Panc1 (cell line): Measurements from ENCODE around the gene WDR70. TPM values are rescaled to one million over a fixed set of nuclear protein-coding genes. Genes with fewer than 3 reads are reported as not detected.

Experiments used
- ATAC-seq: fragments of 200-7000 bp; cut with Tn5 transposase; 2 replicates; pipeline ENCODE4 v1.9.1; 2020; ENCODE audit warnings: mild to moderate bottlenecking, moderate library complexity
- BruUV-seq: library from RNA; stranded (reverse); fragments of 400-500 nt; replicated peaks from 2 replicates; lab custom pipeline; 2021; lab: Mats Ljungman, UMichigan
- CTCF ChIA-PET: fragments of 300-600 bp; sonication (Branson Sonifier 250); formaldehyde crosslinking; loops from one replicate; lab custom pipeline; 2022; ENCODE audit warnings: antibody characterized with exemption; lab: Charles Lee
- POLR2A ChIA-PET: fragments of 300-600 bp; sonication (Branson Sonifier 250); formaldehyde crosslinking; loops from one replicate; lab custom pipeline; 2022; ENCODE audit warnings: antibody characterized with exemption; lab: Charles Lee
- DNase-seq: peaks from one replicate; pipeline ENCODE4 v3.0.0-alpha.2; 2010; ENCODE audit warnings: low read depth, low spot score
- H3K27ac ChIP-seq: 2 replicates; pipeline ENCODE4 v1.5.1; 2011; ENCODE audit warnings: mild to moderate bottlenecking, low read length, inconsistent platforms
- H3K27me3 ChIP-seq: fragments of 200-500 bp; sonication (Bioruptor generic); 2 replicates; pipeline ENCODE4 v1.6.0; 2014; ENCODE audit warnings: low read length, inconsistent platforms; ENCODE audit not compliant: control insufficient read depth, insufficient read depth
- H3K36me3 ChIP-seq: fragments of 200-500 bp; sonication (Bioruptor generic); 2 replicates; pipeline ENCODE4 v1.5.1; 2014; ENCODE audit warnings: inconsistent platforms, mild to moderate bottlenecking, low read length, moderate library complexity; ENCODE audit not compliant: control insufficient read depth, insufficient read depth
- H3K4me1 ChIP-seq: 2 replicates; pipeline ENCODE4 v1.5.1; 2011; ENCODE audit warnings: inconsistent platforms, mild to moderate bottlenecking, low read length, moderate library complexity; ENCODE audit not compliant: control insufficient read depth, insufficient read depth
- H3K4me3 ChIP-seq, 2 experiments: 2 replicates each; pipeline ENCODE4 v1.5.1; 2011 to 2012; ENCODE audit warnings: low read depth in 2 of 2, low read length in 2 of 2, mild to moderate bottlenecking in 2 of 2, inconsistent platforms in 1 of 2, moderate library complexity in 1 of 2
- H3K9me3 ChIP-seq: fragments of 200-500 bp; sonication (Bioruptor generic); 2 replicates; pipeline ENCODE4 v1.5.1; 2014; ENCODE audit warnings: low read depth, mild to moderate bottlenecking, inconsistent platforms, low read length, moderate library complexity; ENCODE audit not compliant: control insufficient read depth, insufficient read depth
- POLR2AphosphoS5 ChIP-seq: IDR thresholded peaks from 2 replicates; pipeline ENCODE4 v1.6.1; 2012; ENCODE audit warnings: mild to moderate bottlenecking, low read depth, low read length, moderate library complexity
- SIN3A ChIP-seq: IDR thresholded peaks from 2 replicates; pipeline ENCODE4 v1.6.1; 2012; ENCODE audit warnings: low read depth, mild to moderate bottlenecking, low read length, moderate library complexity, borderline replicate concordance; ENCODE audit not compliant: insufficient read depth
- TCF7L2 ChIP-seq: IDR thresholded peaks from 2 replicates; pipeline ENCODE4 v1.6.1; 2011; ENCODE audit warnings: mild to moderate bottlenecking, low read depth, low read length, inconsistent platforms
- in situ Hi-C: cut with HindIII; loops from 2 replicates; pipeline ENCODE4 v1.10.0; 2016; ENCODE audit warnings: low sequenced_read_pairs, low pct_unique_long_range_greater_than_20kb
- intact Hi-C: fragments of 100-400 bp; cut with micrococcal nuclease; formaldehyde crosslinking; loops from one replicate; pipeline ENCODE4 v1.10.0; 2022; ENCODE audit not compliant: unreplicated experiment
- total RNA-seq: library from RNA; stranded (reverse); gene quantifications from one replicate; pipeline ENCODE4 v1.2.1, GENCODE V29; 2021; ENCODE audit not compliant: unreplicated experiment
- TF ChIP-seq, protein P1 (sequence below), 2 experiments: IDR thresholded peaks; 2 replicates each; pipeline ENCODE4 v1.6.1; 2011 to 2012; ENCODE audit warnings: low read depth in 2 of 2, control low read depth in 1 of 2, low read length in 1 of 2, mild to moderate bottlenecking in 1 of 2, moderate library complexity in 1 of 2; ENCODE audit not compliant: insufficient read depth in 1 of 2
- TF ChIP-seq, protein P2 (sequence below): fragments of 450-650 bp; IDR thresholded peaks from 2 replicates; pipeline ENCODE4 v1.5.1; 2017; ENCODE audit warnings: mild to moderate bottlenecking

WDR70 gene
- total RNA-seq, 1 experiment from 2014 or later = 29.5 TPM

DNA sequence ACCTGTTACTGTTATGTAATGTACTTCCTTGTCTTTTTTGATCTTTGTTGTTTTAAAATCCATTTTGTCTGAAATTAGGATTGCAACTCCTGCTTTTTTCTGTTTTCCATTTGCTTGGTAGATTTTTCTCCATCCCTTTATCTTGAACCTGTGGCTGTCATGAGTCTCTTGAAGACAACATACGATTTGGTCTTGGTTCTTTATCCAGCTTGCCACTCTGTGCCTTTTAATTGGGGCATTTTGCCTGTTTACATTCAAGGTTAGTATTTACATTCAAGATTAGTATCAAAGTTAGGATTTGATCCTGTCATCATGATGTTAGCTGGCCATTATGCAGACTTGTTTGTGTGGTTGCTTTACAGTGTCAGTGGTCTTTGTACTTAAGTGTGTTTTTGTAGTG, 304.0 kb downstream of the WDR70 start:
- no peak overlapping the region for H3K4me3 ChIP-seq
- BruUV-seq = no TSS peak
- ATAC-seq (no peak), DNase-seq (no peak)
- in situ Hi-C loops = no loop called here
- no peaks in the 10 kb centered on the region for H3K27me3 ChIP-seq
- H3K36me3 ChIP-seq = no peaks in the 10 kb centered on the region
- POLR2A ChIA-PET = no interaction called here
- H3K27ac ChIP-seq = no peak overlapping the region
- H3K4me1 ChIP-seq = no peaks in the 10 kb centered on the region
- CTCF ChIA-PET = no interaction called here
- TF ChIP-seq SIN3A = no peak
- TF ChIP-seq, protein P1, sequence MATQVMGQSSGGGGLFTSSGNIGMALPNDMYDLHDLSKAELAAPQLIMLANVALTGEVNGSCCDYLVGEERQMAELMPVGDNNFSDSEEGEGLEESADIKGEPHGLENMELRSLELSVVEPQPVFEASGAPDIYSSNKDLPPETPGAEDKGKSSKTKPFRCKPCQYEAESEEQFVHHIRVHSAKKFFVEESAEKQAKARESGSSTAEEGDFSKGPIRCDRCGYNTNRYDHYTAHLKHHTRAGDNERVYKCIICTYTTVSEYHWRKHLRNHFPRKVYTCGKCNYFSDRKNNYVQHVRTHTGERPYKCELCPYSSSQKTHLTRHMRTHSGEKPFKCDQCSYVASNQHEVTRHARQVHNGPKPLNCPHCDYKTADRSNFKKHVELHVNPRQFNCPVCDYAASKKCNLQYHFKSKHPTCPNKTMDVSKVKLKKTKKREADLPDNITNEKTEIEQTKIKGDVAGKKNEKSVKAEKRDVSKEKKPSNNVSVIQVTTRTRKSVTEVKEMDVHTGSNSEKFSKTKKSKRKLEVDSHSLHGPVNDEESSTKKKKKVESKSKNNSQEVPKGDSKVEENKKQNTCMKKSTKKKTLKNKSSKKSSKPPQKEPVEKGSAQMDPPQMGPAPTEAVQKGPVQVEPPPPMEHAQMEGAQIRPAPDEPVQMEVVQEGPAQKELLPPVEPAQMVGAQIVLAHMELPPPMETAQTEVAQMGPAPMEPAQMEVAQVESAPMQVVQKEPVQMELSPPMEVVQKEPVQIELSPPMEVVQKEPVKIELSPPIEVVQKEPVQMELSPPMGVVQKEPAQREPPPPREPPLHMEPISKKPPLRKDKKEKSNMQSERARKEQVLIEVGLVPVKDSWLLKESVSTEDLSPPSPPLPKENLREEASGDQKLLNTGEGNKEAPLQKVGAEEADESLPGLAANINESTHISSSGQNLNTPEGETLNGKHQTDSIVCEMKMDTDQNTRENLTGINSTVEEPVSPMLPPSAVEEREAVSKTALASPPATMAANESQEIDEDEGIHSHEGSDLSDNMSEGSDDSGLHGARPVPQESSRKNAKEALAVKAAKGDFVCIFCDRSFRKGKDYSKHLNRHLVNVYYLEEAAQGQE (IDR thresholded peaks at IDR 0.05; ENCODE audit: insufficient read depth in 1 of 2, low read depth in 2 of 2, low read length in 1 of 2) = no peak
- TF ChIP-seq, protein P2, sequence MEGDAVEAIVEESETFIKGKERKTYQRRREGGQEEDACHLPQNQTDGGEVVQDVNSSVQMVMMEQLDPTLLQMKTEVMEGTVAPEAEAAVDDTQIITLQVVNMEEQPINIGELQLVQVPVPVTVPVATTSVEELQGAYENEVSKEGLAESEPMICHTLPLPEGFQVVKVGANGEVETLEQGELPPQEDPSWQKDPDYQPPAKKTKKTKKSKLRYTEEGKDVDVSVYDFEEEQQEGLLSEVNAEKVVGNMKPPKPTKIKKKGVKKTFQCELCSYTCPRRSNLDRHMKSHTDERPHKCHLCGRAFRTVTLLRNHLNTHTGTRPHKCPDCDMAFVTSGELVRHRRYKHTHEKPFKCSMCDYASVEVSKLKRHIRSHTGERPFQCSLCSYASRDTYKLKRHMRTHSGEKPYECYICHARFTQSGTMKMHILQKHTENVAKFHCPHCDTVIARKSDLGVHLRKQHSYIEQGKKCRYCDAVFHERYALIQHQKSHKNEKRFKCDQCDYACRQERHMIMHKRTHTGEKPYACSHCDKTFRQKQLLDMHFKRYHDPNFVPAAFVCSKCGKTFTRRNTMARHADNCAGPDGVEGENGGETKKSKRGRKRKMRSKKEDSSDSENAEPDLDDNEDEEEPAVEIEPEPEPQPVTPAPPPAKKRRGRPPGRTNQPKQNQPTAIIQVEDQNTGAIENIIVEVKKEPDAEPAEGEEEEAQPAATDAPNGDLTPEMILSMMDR = no peak
- no peak for TF ChIP-seq TCF7L2
- no peak for TF ChIP-seq POLR2AphosphoS5
- H3K9me3 ChIP-seq = no peaks in the 10 kb centered on the region
- intact Hi-C loops = no loop called here

DNA sequence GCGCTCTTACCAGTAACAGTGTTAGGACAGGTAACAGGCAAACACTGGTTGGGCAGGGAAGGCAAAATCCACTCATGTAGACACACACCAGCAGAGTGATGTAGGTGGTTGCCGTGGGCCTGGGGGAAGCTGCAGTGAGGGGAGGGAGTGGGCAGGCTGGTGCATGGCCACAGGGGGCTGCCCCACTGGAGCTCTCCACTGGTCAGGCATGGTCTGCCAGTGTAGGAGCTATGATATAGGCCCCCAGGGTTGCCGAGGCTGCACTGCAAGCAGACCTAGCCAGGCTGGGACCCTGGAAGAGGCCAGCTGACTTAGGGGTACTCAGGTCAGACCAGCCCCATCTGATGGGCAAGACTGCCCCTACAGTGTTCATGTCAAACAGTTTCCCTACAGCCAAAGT, 306.1 kb downstream of the WDR70 start:
- in situ Hi-C loops (no loop called here), intact Hi-C loops (no loop called here)
- no peak for ATAC-seq
- POLR2A ChIA-PET = no interaction called here
- CTCF ChIA-PET = no interaction called here
- Histone ChIP-seq H3K9me3 (no peaks in the 10 kb centered on the region), H3K27me3 (no peaks in the 10 kb centered on the region), H3K4me3 (no peak overlapping the region), H3K4me1 (no peaks in the 10 kb centered on the region), H3K36me3 (no peaks in the 10 kb centered on the region), H3K27ac (no peak overlapping the region)
- no peak for TF ChIP-seq POLR2AphosphoS5
- no peak for TF ChIP-seq TCF7L2
- TF ChIP-seq SIN3A = no peak
- TF ChIP-seq, protein P1 (IDR thresholded peaks at IDR 0.05; ENCODE audit: insufficient read depth in 1 of 2, low read depth in 2 of 2, low read length in 1 of 2) = no peak
- TF ChIP-seq, protein P2 = no peak
- no peak for DNase-seq
- no TSS peak for BruUV-seq
